NCI-H2081 (cell line): ENCODE data around the gene PRKCE.

Source experiments
- DNase-seq, 2 experiments: peaks; one replicate each; lab custom pipeline; 2025; lab: John Stamatoyannopoulos, UW

The PRKCE gene

GRCh38 chr2:46118656-46119371, 467.3 kb downstream of the PRKCE start:
- DNase-seq, result no peak

- DNase-seq, result no peak
Observed at GRCh38 chr2:46119453-46119852, 468.0 kb downstream of the PRKCE start.

GRCh38 chr2:46120792-46121555, 469.5 kb downstream of the PRKCE start:
- no peak for DNase-seq

GRCh38 chr2:46122318-46122976, 471.0 kb downstream of the PRKCE start:
- no peak for DNase-seq

- no peak for DNase-seq
Observed at GRCh38 chr2:46123013-46123412, 471.5 kb downstream of the PRKCE start.

GRCh38 chr2:46125798-46126197, 474.3 kb downstream of the PRKCE start:
- DNase-seq, result no peak

GRCh38 chr2:46126571-46126970, 475.1 kb downstream of the PRKCE start:
- no peak for DNase-seq

GRCh38 chr2:46127176-46127575, 475.7 kb downstream of the PRKCE start:
- no peak for DNase-seq

GRCh38 chr2:46130511-46130910, 479.0 kb downstream of the PRKCE start:
- no peak for DNase-seq

- DNase-seq, result no peak
Observed at GRCh38 chr2:46132996-46133395, 481.5 kb downstream of the PRKCE start.

GRCh38 chr2:46134531-46135227, 483.2 kb downstream of the PRKCE start:
- no peak for DNase-seq

GRCh38 chr2:46135228-46135855, 483.9 kb downstream of the PRKCE start:
- DNase-seq, result no peak

GRCh38 chr2:46135958-46136357, 484.5 kb downstream of the PRKCE start:
- no peak for DNase-seq

GRCh38 chr2:46136481-46136880, 485.0 kb downstream of the PRKCE start:
- no peak for DNase-seq

- no peak for DNase-seq
Observed at GRCh38 chr2:46136953-46137352, 485.5 kb downstream of the PRKCE start.

- DNase-seq, result no peak
Observed at GRCh38 chr2:46142546-46143428, 491.3 kb downstream of the PRKCE start.

GRCh38 chr2:46143429-46144132, 492.1 kb downstream of the PRKCE start:
- no peak for DNase-seq

GRCh38 chr2:46144133-46144800, 492.8 kb downstream of the PRKCE start:
- no peak for DNase-seq

GRCh38 chr2:46145017-46145416, 493.5 kb downstream of the PRKCE start:
- no peak for DNase-seq

- DNase-seq, result no peak
Observed at GRCh38 chr2:46145840-46146239, 494.4 kb downstream of the PRKCE start.
